ENCODE results near the gene DOCK9. TPM values are rescaled to one million over a fixed set of nuclear protein-coding genes. Genes with fewer than 3 reads are reported as not detected.

The DOCK9 gene
- total and polyA plus RNA-seq, 2 donors (not counting 3 experiments of a cell fraction or from before 2014, with no cell fraction given), result 147 to 323 TPM

GRCh38 chr13:98749501-98749900 lies 228.4 kb downstream of the DOCK9 start:
- FAIRE-seq (no peak), DNase-seq (ENCODE audit: low read depth, low spot score) (no peak)
- Histone ChIP-seq H3K27me3 (ENCODE audit: control insufficient read depth in 2 of 2, insufficient read depth in 2 of 2, low read length in 2 of 2) (peaks cover 16 to 25% of the 10 kb centered on the region in 2 experiments), H3K79me2 (ENCODE audit: control insufficient read depth, insufficient read depth, low read length) (no peaks in the 10 kb centered on the region), H3K9me3 (replicated peaks; ENCODE audit: control insufficient read depth, insufficient read depth, low read length) (no peaks in the 10 kb centered on the region), H3K9me1 (replicated peaks; ENCODE audit: control insufficient read depth, extremely low read depth, insufficient read depth, low read length) (no peaks in the 10 kb centered on the region), H4K20me1 (replicated peaks; ENCODE audit: control insufficient read depth, extremely low read depth, insufficient read depth, low read length) (no peaks in the 10 kb centered on the region), H3K36me3 (ENCODE audit: control insufficient read depth in 2 of 2, extremely low read depth in 1 of 2, insufficient read depth in 2 of 2, low read length in 2 of 2) (no peaks in the 10 kb centered on the region), H3K4me2 (ENCODE audit: insufficient read depth, low read length) (no peak overlapping the region), H2AFZ (ENCODE audit: low read depth, low read length) (no peak overlapping the region), H3K9ac (replicated peaks; ENCODE audit: extremely low read depth, insufficient read depth, low read length) (no peak overlapping the region), H3K27ac (ENCODE audit: insufficient read depth, low read depth, low read length) (no peak overlapping the region), H3K4me3 (replicated peaks in 1 of 3; ENCODE audit: insufficient read depth in 1 of 3, low read depth in 1 of 3, low read length in 3 of 3) (no peak overlapping the region), H3K4me1 (ENCODE audit: control insufficient read depth, extremely low read depth, insufficient read depth, low read length) (peaks cover 4% of the 10 kb centered on the region)
- ChIA-PET POLR2A (no interaction called here), CTCF (interaction anchor here (1.0 kb wide), 1 partner anchor 17 kb away, joined by 3 read pairs; no protein-coding TSS in a partner anchor)
- TF ChIP-seq GATA2 (IDR thresholded peaks at IDR 0.05; ENCODE audit: insufficient read depth, insufficient read length, low read depth, low read length) (no peak), POLR2A (IDR thresholded peaks at IDR 0.05; ENCODE audit: low read depth, low read length) (no peak), JUN (IDR thresholded peaks at IDR 0.05; ENCODE audit: borderline replicate concordance, insufficient read depth, insufficient read length, low read depth) (no peak), POLR2AphosphoS5 (IDR thresholded peaks at IDR 0.05; ENCODE audit: insufficient read depth, low read depth, low read length) (no peak), EZH2 (IDR thresholded peaks at IDR 0.05; ENCODE audit: borderline replicate concordance, low read depth, low read length, severe bottlenecking) (no peak), FOS (IDR thresholded peaks at IDR 0.05; ENCODE audit: borderline replicate concordance, insufficient read depth, low read length) (no peak), CTCF (IDR thresholded peaks at IDR 0.05; ENCODE audit: extremely low read depth in 1 of 2, insufficient read depth in 1 of 2, low read depth in 1 of 2, low read length in 2 of 2) (no peak), MYC (IDR thresholded peaks at IDR 0.05; ENCODE audit: low read depth, low read length) (no peak)
- TF ChIP-seq, protein P1, sequence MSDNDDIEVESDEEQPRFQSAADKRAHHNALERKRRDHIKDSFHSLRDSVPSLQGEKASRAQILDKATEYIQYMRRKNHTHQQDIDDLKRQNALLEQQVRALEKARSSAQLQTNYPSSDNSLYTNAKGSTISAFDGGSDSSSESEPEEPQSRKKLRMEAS (IDR thresholded peaks at IDR 0.05; ENCODE audit: insufficient read depth, insufficient read length), result no peak
- dilution Hi-C loops (cut with MboI; ENCODE audit: extremely low pct_ligation_motif_present, low sequenced_read_pairs), result no loop called here
- intact Hi-C loops (cut with micrococcal nuclease), result no loop called here
- BruUV-seq (replicated peaks), result no TSS peak

All from endothelial cell of umbilical vein (primary cell).